Spleen (tissue), 11 donors: Measurements from ENCODE around the gene GPR183. TPM values are rescaled to one million over a fixed set of nuclear protein-coding genes. Genes with fewer than 3 reads are reported as not detected.

ENCODE experiments used
- DNase-seq: peaks from one replicate; pipeline ENCODE4 v3.0.0-alpha.2; 2020
- H3K27ac ChIP-seq, 8 donors: fragments of 200-600 bp; sonication (generic) in 7 of 8; 1 replicate in 4 of 8; 2 replicates in 4 of 8; pipeline versions ENCODE4 v1.5.0 to v1.8.0; 2016 to 2021; ENCODE audit warnings: inconsistent platforms in 4 of 8, mild to moderate bottlenecking in 4 of 8, moderate library complexity in 1 of 8
- H3K27me3 ChIP-seq, 7 donors: fragments of 200-600 bp; sonication (generic) in 6 of 7; replicated peaks in 1 of 7; 1 replicate in 4 of 7; 2 replicates in 3 of 7; pipeline versions ENCODE4 v1.5.0 to v1.8.0; 2016 to 2021; ENCODE audit warnings: inconsistent platforms in 3 of 7, mild to moderate bottlenecking in 1 of 7
- H3K36me3 ChIP-seq, 6 donors: fragments of 200-600 bp; sonication (generic) in 5 of 6; 1 replicate in 4 of 6; 2 replicates in 2 of 6; pipeline versions ENCODE4 v1.5.0 to v1.8.0; 2016 to 2021; ENCODE audit warnings: inconsistent platforms in 2 of 6
- H3K4me1 ChIP-seq, 6 donors: fragments of 200-600 bp; sonication (generic) in 5 of 6; 1 replicate in 3 of 6; 2 replicates in 3 of 6; pipeline versions ENCODE4 v1.5.0 to v1.8.0; 2016 to 2021; ENCODE audit warnings: inconsistent platforms in 3 of 6
- H3K4me3 ChIP-seq, 8 donors: fragments of 200-600 bp; sonication (generic) in 7 of 8; 1 replicate in 4 of 8; 2 replicates in 4 of 8; pipeline versions ENCODE4 v1.5.0 to v1.8.0; 2016 to 2021; ENCODE audit warnings: inconsistent platforms in 4 of 8, mild to moderate bottlenecking in 4 of 8, moderate library complexity in 2 of 8
- H3K9me3 ChIP-seq, 8 donors: fragments of 200-600 bp; sonication (generic) in 7 of 8; 1 replicate in 4 of 8; 2 replicates in 4 of 8; pipeline versions ENCODE4 v1.5.0 to v1.8.0; 2016 to 2021; ENCODE audit warnings: inconsistent platforms in 4 of 8
- CTCF ChIP-seq, 11 experiments: fragments of 200-600 bp in 7 of 11; fragments of 450-650 bp in 4 of 11; sonication (generic) in 4 of 11; IDR thresholded peaks in 8 of 11; conservative IDR thresholded peaks in 3 of 11; 1 replicate in 7 of 11; 2 replicates in 4 of 11; pipeline versions ENCODE4 v1.4.0 to v1.8.0; 2016 to 2021; ENCODE audit warnings: antibody characterized with exemption in 11 of 11, inconsistent platforms in 4 of 11, mild to moderate bottlenecking in 1 of 11
- POLR2A ChIP-seq, 3 donors: fragments of 450-650 bp; IDR thresholded peaks; one replicate each; pipeline ENCODE4 v1.5.1; 2017; ENCODE audit warnings: antibody characterized with exemption in 3 of 3, mild to moderate bottlenecking in 1 of 3
- POLR2AphosphoS5 ChIP-seq, 3 donors: sonication (generic); formaldehyde crosslinking; IDR thresholded peaks; one replicate each; pipeline ENCODE4 v1.5.1; 2017; ENCODE audit warnings: antibody characterized with exemption in 3 of 3
- WGBS, 5 donors: extraction: QIAGEN DNeasy Blood & Tissue Kit in 3 of 5; methylation state at CpG; one replicate each; pipeline versions ENCODE4 v1.1.5 to v1.1.7; 2013 to 2018; 5-methylcytosine and 5-hydroxymethylcytosine counted together
- intact Hi-C: fragments of 100-400 bp; cut with DNase I; formaldehyde crosslinking; loops from one replicate; pipeline ENCODE4 v1.15.0; 2023; ENCODE audit warnings: low total_unique reads
- polyA plus RNA-seq, 3 donors: library from polyadenylated mRNA; stranded (reverse); fragments of 200-250 nt; gene quantifications; one replicate each; pipeline ENCODE4 v1.2.1, GENCODE V29; 2013
- total RNA-seq, 7 donors: library from RNA; depleted of rRNA in 3 of 7; stranded (reverse); fragments of >200 nt in 3 of 7; fragmentation: NEBNext Ultra II Directional in 4 of 7; extraction: Animal tissue kit (Norgen Biotek cat#: 25700) in 4 of 7; gene quantifications; one replicate each; pipeline versions ENCODE4 v1.1.0 to v1.2.1, GENCODE V29; 2016 to 2021
- donor health status: healthy with polysubstance abuse.
- donor health status: DM: no; HTN: no; CAD: no; lungs with moderate emphysema.
- donor health status: DM: no; HTN: no; CAD: no.
- donor health status: Bipolar disorder and iron deficiency.
- donor health status: healthy.
- donor health status: DM: no; HTN: no; CAD: no.
- donor health status: DM: yes; HTN: yes; CAD: no.

Gene GPR183
- total and polyA plus RNA-seq, 10 donors, result 29.1 to 83.6 (median 56.6) TPM

DNA sequence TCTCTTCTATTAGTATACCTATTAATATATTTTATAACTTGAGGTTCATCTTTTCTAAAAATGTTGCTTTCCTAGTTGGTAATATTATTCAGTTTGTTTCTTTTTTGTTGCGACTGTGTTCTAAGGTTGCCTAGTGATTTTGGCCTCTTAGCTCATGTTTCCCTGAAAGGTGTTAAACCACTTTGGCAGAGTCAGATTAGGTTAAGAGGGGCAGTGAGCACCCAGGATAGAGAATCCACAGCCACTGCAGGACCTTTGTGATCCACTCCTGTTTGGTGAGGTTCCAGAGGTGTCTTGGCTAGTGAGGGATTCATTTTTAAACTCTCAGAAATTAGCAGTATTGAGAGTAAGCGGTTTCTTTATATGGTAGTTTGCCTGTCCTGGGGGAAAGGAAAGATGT, 34.1 kb downstream of the GPR183 start:
- peak overlapping the region in 4 of 8 donors; percentile 79 to 89 (median 82) for H3K27ac ChIP-seq
- H3K4me1 ChIP-seq, result peaks cover 0 to 95% (median 72%) of the 10 kb centered on the region in 6 donors
- WGBS, 5 donors, result 89 to 95% (median 93%) methylated on average over 2 of the region's 2 CpGs

GRCh38 chr13:99272481-99272880, 34.7 kb downstream of the GPR183 start:
- Histone ChIP-seq H3K27ac (peak overlapping the region in 6 of 8 donors; percentile 63 to 89 (median 80)), H3K4me3 (no peak overlapping the region), H3K4me1 (peaks cover 0 to 88% (median 66%) of the 10 kb centered on the region in 6 donors), H3K36me3 (peaks cover 0 to 12% (median 7%) of the 10 kb centered on the region in 6 donors), H3K9me3 (peaks cover 0 to 9% (median 7%) of the 10 kb centered on the region in 8 donors), H3K27me3 (no peaks in the 10 kb centered on the region)
- 91 to 100% (median 93%) methylated on average over 2 of the region's 2 CpGs for WGBS, 5 donors
- intact Hi-C loops, result loop anchor here (5.0 to 10.0 kb wide), 3 partner anchors 112 to 232 kb away; partner anchors contain the start of gene TM9SF2
- DNase-seq, result no peak
- TF ChIP-seq POLR2AphosphoS5 (IDR thresholded peaks at IDR 0.05) (no peak), CTCF (IDR thresholded peaks at IDR 0.05 in 8 of 11, conservative IDR thresholded peaks at IDR 0.05 in 3 of 11) (no peak), POLR2A (IDR thresholded peaks at IDR 0.05) (no peak)

More for the DNA sequence above, 34.1 kb downstream of the GPR183 start:
- no peaks in the 10 kb centered on the region for H3K27me3 ChIP-seq
- TF ChIP-seq CTCF (IDR thresholded peaks at IDR 0.05 in 8 of 11, conservative IDR thresholded peaks at IDR 0.05 in 3 of 11), result no peak
- no peak for TF ChIP-seq POLR2A (IDR thresholded peaks at IDR 0.05)
- no peak for TF ChIP-seq POLR2AphosphoS5 (IDR thresholded peaks at IDR 0.05)
- intact Hi-C loops, result loop anchor here (5.0 to 10.0 kb wide), 3 partner anchors 112 to 232 kb away; partner anchors contain the start of gene TM9SF2
- peaks cover 0 to 9% (median 7%) of the 10 kb centered on the region in 8 donors for H3K9me3 ChIP-seq
- no peak for DNase-seq
- no peak overlapping the region for H3K4me3 ChIP-seq
- H3K36me3 ChIP-seq, result peaks cover 0 to 6% (median under 1%) of the 10 kb centered on the region in 6 donors

- peak overlapping the region; percentile 17 to 89 (median 78) for H3K27ac ChIP-seq
- intact Hi-C loops, result loop anchor here (5.0 to 10.0 kb wide), 3 partner anchors 114 to 234 kb away; partner anchors contain the start of gene TM9SF2
- 79 to 90% (median 86%) methylated on average over 3 of the region's 3 CpGs for WGBS, 5 donors
Measured at GRCh38 chr13:99271249-99271648, 36.0 kb downstream of the GPR183 start.

More at GRCh38 chr13:99271249-99271648, 36.0 kb downstream of the GPR183 start:
- no peak for DNase-seq
- H3K27me3 ChIP-seq, result no peaks in the 10 kb centered on the region
- no peak overlapping the region for H3K4me3 ChIP-seq
- H3K9me3 ChIP-seq, result peaks cover 0 to 9% (median 7%) of the 10 kb centered on the region in 8 donors
- H3K36me3 ChIP-seq, result peaks cover 0 to 16% (median 8%) of the 10 kb centered on the region in 6 donors
- TF ChIP-seq POLR2A (IDR thresholded peaks at IDR 0.05) (no peak), CTCF (IDR thresholded peaks at IDR 0.05 in 8 of 11, conservative IDR thresholded peaks at IDR 0.05 in 3 of 11) (no peak), POLR2AphosphoS5 (IDR thresholded peaks at IDR 0.05) (no peak)
- H3K4me1 ChIP-seq, result peaks cover 0 to 77% (median 54%) of the 10 kb centered on the region in 6 donors
